Osteoblast (primary cell): ENCODE data around the gene VASH1. TPM values are rescaled to one million over a fixed set of nuclear protein-coding genes. Genes with fewer than 3 reads are reported as not detected.

Source experiments
- DNase-seq: peaks from one replicate; pipeline ENCODE4 v3.0.0; 2011; ENCODE audit warnings: low spot score, mixed read lengths; ENCODE audit not compliant: insufficient read length; ENCODE audit errors: missing footprints
- H2AFZ ChIP-seq: 2 replicates; pipeline ENCODE4 v1.6.0; 2011; ENCODE audit warnings: mild to moderate bottlenecking, low read length
- H3K27ac ChIP-seq: 2 replicates; pipeline ENCODE4 v1.5.1; 2011; ENCODE audit warnings: mild to moderate bottlenecking, low read depth, low read length, moderate library complexity
- H3K27me3 ChIP-seq: 2 replicates; pipeline ENCODE4 v1.6.0; 2012; ENCODE audit warnings: mild to moderate bottlenecking, control low read depth, inconsistent platforms, low read length, moderate library complexity; ENCODE audit not compliant: insufficient read depth
- H3K36me3 ChIP-seq: 2 replicates; pipeline ENCODE4 v1.5.1; 2011; ENCODE audit warnings: mild to moderate bottlenecking, low read length, control low read depth, moderate library complexity; ENCODE audit not compliant: insufficient read depth
- H3K4me1 ChIP-seq: 2 replicates; pipeline ENCODE4 v1.5.1; 2011; ENCODE audit warnings: mild to moderate bottlenecking, low read length, control low read depth, moderate library complexity; ENCODE audit not compliant: insufficient read depth
- H3K4me2 ChIP-seq: 2 replicates; pipeline ENCODE4 v1.6.0; 2011; ENCODE audit warnings: mild to moderate bottlenecking, low read length; ENCODE audit not compliant: insufficient read depth
- H3K4me3 ChIP-seq: fragments of 200-600 bp; sonication (generic); 3 replicates; pipeline ENCODE4 v1.5.1; 2012; ENCODE audit warnings: mild to moderate bottlenecking, low read length, inconsistent platforms; ENCODE audit not compliant: insufficient read depth
- H3K79me2 ChIP-seq: 2 replicates; pipeline ENCODE4 v1.6.0; 2012; ENCODE audit warnings: mild to moderate bottlenecking, low read length, control low read depth, inconsistent platforms; ENCODE audit not compliant: insufficient read depth
- H3K9me3 ChIP-seq: 2 replicates; pipeline ENCODE4 v1.5.1; 2011; ENCODE audit warnings: low read depth, low read length, control low read depth
- H4K20me1 ChIP-seq: 2 replicates; pipeline ENCODE4 v1.6.0; 2012; ENCODE audit warnings: mild to moderate bottlenecking, low read length, control low read depth; ENCODE audit not compliant: insufficient read depth
- total RNA-seq: library from RNA; depleted of rRNA; stranded (reverse); fragments of >200 nt; gene quantifications from 2 replicates; pipeline ENCODE4 v1.2.3, GENCODE V29; 2012
- TF ChIP-seq, protein P1 (sequence below): IDR thresholded peaks from 2 replicates; pipeline ENCODE4 v1.5.1; 2011; ENCODE audit warnings: mild to moderate bottlenecking, low read depth, low read length, moderate library complexity; ENCODE audit errors: extremely low read depth

VASH1 gene
- total RNA-seq = 4.0 and 5.6 TPM in 2 replicates

DNA sequence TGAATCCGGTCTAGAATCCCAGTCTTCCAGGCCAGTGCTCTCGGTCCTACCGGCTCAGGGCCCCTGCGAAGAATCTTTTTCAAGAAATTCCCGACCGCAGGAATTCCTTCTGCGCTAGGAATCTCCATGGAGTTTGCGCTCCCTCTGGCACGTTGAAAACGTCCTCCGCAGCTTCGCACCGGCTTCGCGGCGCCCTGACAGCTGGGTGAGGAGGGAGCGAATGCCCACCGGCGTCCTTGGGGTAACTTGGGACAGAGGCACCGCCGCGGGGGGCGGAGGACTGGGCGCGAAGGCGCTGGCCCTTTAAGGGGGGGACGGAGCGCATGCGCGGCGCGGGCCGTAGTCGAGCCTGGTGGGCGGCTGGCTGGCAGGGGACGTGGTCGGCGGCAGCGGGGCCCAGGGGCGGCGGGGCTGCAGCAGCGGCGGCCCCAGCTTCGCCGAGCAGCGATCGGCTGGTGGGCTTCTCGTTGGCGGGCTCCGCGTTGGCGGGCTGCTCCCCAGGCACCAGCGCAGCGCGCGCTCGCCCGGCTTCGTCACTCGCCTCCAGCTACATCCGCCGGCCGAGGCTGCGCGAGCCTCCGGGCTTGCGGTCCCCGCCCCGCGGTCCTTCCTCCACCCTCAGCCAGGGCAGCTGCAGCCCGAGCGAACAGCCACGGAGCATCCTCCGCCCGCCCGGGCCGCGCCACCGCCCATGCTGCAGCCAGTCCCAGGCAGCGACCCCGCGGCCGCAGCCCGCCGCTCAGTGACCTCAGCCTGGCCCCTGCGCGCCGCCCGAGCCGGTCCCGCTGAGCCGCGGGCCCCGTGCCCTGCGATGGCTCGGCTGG is at the start of gene VASH1:
Gene VASH1 (plus strand): TSS at position 333 of the 824 bp plus-strand sequence. CDS start 1,354 bp downstream, outside the sequence.
- H3K79me2 ChIP-seq = no peaks in the 10 kb centered on the region
- peaks cover 3% of the 10 kb centered on the region for H4K20me1 ChIP-seq
- H3K36me3 ChIP-seq = no peaks in the 10 kb centered on the region
- peak; percentile 99 for DNase-seq
- no peaks in the 10 kb centered on the region for H3K9me3 ChIP-seq
- H3K27ac ChIP-seq = peak within 1 kb of the TSS; percentile 37
- H3K4me1 ChIP-seq = peaks cover 15% of the 10 kb centered on the region
- peak within 1 kb of the TSS; percentile 81 for H2AFZ ChIP-seq
- peak within 1 kb of the TSS; percentile 83 for H3K4me3 ChIP-seq
- TF ChIP-seq, protein P1, sequence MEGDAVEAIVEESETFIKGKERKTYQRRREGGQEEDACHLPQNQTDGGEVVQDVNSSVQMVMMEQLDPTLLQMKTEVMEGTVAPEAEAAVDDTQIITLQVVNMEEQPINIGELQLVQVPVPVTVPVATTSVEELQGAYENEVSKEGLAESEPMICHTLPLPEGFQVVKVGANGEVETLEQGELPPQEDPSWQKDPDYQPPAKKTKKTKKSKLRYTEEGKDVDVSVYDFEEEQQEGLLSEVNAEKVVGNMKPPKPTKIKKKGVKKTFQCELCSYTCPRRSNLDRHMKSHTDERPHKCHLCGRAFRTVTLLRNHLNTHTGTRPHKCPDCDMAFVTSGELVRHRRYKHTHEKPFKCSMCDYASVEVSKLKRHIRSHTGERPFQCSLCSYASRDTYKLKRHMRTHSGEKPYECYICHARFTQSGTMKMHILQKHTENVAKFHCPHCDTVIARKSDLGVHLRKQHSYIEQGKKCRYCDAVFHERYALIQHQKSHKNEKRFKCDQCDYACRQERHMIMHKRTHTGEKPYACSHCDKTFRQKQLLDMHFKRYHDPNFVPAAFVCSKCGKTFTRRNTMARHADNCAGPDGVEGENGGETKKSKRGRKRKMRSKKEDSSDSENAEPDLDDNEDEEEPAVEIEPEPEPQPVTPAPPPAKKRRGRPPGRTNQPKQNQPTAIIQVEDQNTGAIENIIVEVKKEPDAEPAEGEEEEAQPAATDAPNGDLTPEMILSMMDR = no peak
- peak within 1 kb of the TSS; percentile 87 for H3K4me2 ChIP-seq
- no peaks in the 10 kb centered on the region for H3K27me3 ChIP-seq

DNA sequence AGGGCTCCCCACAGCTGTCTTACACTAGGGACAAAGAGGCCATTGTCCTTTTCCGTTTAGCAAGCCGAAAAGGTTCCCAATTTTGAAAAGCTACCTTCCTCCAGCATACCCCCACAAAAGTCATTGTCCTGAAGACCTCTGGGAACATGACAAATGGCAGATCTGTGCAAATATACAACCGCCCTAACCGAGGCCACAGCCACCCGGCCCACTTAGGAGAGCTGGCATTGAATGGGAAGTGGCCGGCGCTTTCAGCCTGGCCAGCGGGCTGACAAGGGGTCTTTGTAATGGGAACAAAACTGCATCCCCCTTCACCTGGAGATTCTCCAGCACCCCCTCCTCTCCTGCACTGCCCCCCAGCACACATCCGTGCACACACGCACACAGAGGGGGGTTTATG is 48.1 kb upstream of the VASH1 start:
- no peaks in the 10 kb centered on the region for H3K36me3 ChIP-seq
- peaks cover 22% of the 10 kb centered on the region for H3K27me3 ChIP-seq
- H3K27ac ChIP-seq = no peak overlapping the region
- no peak overlapping the region for H2AFZ ChIP-seq
- H3K4me1 ChIP-seq = no peaks in the 10 kb centered on the region
- no peak overlapping the region for H3K4me3 ChIP-seq
- H3K79me2 ChIP-seq = no peaks in the 10 kb centered on the region
- TF ChIP-seq, protein P1 = no peak
- no peak overlapping the region for H3K4me2 ChIP-seq
- no peaks in the 10 kb centered on the region for H3K9me3 ChIP-seq
- no peak for DNase-seq
- no peaks in the 10 kb centered on the region for H4K20me1 ChIP-seq

DNA sequence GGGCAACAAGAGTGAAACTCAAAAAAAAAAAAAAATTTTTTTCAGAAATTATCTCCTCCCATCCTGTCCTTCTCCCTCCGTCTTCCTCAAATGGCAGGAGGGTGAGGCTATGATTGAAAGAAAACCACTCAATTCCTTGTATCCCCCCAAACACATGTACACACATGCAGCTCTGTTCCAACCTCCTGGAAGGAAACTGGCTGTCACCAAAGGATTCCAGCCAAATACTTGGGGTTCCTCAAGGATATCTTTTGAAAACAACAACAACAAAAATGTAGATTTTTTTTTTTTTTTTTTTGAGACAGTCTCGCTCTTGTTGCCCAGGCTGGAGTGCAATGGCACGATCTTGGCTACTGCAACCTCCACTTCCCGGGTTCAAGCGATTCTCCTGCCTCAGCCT is 46.8 kb upstream of the VASH1 start:
- no peak overlapping the region for H2AFZ ChIP-seq
- no peak for DNase-seq
- no peaks in the 10 kb centered on the region for H3K4me1 ChIP-seq
- H3K27me3 ChIP-seq = peaks cover 22% of the 10 kb centered on the region
- no peak overlapping the region for H3K4me3 ChIP-seq
- H3K27ac ChIP-seq = no peak overlapping the region
- no peaks in the 10 kb centered on the region for H3K9me3 ChIP-seq
- H4K20me1 ChIP-seq = no peaks in the 10 kb centered on the region
- TF ChIP-seq, protein P1 = no peak
- no peaks in the 10 kb centered on the region for H3K79me2 ChIP-seq
- H3K4me2 ChIP-seq = no peak overlapping the region
- H3K36me3 ChIP-seq = no peaks in the 10 kb centered on the region

DNA sequence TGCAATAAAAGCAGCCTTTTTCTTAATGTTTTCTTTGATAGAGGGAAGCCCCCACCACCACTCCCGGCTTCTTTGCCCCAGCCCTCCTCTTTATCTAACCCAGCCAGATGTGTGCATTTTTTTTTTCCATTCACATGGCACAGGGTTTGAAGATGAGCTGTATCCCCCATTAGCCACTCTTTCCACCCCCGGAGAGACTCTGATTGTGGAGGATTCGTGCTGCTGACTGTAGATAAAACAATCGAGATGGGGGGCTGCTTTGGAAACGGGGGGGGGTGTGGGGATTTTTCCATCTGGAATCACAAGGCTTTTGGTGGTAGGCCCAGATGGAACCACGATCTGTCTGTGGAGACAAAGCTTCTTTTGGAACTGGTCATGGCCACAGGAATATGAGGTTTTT is 46.2 kb upstream of the VASH1 start:
- H3K9me3 ChIP-seq = no peaks in the 10 kb centered on the region
- H4K20me1 ChIP-seq = no peaks in the 10 kb centered on the region
- H2AFZ ChIP-seq = no peak overlapping the region
- no peak overlapping the region for H3K4me3 ChIP-seq
- no peaks in the 10 kb centered on the region for H3K79me2 ChIP-seq
- no peak overlapping the region for H3K27ac ChIP-seq
- no peaks in the 10 kb centered on the region for H3K36me3 ChIP-seq
- H3K4me1 ChIP-seq = no peaks in the 10 kb centered on the region
- no peak overlapping the region for H3K4me2 ChIP-seq
- DNase-seq = no peak
- TF ChIP-seq, protein P1 = no peak
- peaks cover 22% of the 10 kb centered on the region for H3K27me3 ChIP-seq
